Measurements from ENCODE around the gene CSRP2. TPM values are rescaled to one million over a fixed set of nuclear protein-coding genes. Genes with fewer than 3 reads are reported as not detected.

CSRP2 gene
- total RNA-seq, 4 donors from 2014 or later: 14.8 to 95.6 (median 24.7) TPM

DNA sequence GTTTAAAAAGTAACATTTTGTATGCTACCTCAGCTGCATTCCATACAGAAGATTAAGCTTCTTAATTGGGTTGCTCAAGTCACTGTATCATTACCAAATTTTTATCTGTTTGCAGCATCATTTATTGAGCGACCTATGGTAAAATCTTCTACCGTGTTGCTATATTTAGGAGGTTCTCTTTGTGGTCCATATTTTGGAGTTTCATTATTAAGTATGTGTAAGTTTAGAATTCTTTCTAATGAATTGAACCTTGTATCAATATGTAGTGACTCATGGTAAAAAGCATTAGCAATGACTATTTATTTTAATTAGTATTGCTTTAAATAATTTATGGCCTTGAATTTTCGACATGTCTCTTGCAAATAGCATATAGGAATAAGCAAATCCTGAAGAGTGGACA lies 42.2 kb downstream of the CSRP2 start:
- TF ChIP-seq, protein P1, sequence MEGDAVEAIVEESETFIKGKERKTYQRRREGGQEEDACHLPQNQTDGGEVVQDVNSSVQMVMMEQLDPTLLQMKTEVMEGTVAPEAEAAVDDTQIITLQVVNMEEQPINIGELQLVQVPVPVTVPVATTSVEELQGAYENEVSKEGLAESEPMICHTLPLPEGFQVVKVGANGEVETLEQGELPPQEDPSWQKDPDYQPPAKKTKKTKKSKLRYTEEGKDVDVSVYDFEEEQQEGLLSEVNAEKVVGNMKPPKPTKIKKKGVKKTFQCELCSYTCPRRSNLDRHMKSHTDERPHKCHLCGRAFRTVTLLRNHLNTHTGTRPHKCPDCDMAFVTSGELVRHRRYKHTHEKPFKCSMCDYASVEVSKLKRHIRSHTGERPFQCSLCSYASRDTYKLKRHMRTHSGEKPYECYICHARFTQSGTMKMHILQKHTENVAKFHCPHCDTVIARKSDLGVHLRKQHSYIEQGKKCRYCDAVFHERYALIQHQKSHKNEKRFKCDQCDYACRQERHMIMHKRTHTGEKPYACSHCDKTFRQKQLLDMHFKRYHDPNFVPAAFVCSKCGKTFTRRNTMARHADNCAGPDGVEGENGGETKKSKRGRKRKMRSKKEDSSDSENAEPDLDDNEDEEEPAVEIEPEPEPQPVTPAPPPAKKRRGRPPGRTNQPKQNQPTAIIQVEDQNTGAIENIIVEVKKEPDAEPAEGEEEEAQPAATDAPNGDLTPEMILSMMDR (IDR thresholded peaks at IDR 0.05; ENCODE audit: low read depth): no peak

DNA sequence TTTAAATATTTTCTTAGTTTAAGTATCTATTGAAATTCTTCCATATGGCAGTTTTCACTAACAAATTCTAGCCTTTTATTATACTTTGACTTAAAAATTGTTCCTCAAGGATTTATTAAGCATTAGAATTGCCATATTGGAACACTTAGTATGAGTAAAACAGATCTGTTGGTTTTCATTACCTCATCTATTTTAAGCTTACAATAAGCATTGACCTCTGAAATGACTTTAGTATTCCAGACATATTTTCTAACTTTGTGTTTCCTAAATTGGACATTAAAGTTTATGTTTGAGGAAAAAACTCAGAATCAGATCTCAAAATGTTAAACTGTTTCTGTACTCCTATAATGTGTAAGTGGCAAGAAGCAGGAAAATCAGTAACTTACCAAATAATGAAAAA lies 48.4 kb downstream of the CSRP2 start:
- TF ChIP-seq, protein P1 (IDR thresholded peaks at IDR 0.05; ENCODE audit: low read depth): no peak

DNA sequence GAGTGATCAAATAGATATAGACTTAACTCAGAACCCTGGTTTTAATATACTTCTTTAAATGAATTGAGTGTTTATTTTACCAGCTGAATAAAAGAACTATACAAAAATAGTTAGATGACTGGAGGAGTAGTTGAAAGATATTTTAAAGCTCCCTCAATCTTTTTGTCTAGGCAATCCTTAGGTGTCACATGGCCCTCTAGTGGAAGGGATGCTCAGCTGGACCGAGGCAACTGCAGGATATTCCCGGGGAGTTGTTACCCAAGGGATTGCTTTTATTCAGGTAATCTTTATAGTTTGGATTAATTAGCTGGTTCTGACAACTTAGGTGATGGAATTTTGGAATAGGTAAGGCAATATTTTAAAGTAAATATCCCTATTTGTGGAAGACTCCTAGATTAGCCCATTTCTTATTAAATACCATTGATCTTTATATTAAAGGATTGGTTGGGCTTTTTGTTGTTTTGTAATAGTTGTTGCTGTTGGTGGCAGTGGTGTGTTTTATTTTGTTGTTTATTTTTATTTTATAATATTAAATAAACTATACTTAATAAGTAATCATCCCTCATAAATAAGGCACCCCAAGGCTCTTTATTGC lies 57.8 kb downstream of the CSRP2 start:
- TF ChIP-seq, protein P1 (IDR thresholded peaks at IDR 0.05; ENCODE audit: low read depth): no peak

DNA sequence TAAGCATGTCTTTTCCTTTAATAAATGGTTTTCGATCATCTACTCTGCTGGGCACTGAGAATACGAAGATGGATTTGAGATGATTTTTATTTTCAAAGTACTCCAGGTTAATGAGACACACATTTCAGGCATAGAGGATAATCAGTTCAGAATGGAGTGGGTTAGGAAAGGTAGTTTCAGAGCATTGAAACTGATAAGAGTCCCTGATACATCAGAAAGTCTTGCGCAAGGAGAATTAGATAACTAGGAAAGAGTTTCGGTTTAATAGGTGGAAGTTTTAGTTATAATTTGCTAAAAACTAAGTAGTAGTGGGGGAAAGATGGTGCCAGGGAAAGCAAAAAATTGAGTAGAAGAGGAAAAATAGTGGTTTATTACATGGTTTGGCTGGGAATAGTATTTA lies 64.8 kb downstream of the CSRP2 start:
- TF ChIP-seq, protein P1 (IDR thresholded peaks at IDR 0.05; ENCODE audit: low read depth): no peak

DNA sequence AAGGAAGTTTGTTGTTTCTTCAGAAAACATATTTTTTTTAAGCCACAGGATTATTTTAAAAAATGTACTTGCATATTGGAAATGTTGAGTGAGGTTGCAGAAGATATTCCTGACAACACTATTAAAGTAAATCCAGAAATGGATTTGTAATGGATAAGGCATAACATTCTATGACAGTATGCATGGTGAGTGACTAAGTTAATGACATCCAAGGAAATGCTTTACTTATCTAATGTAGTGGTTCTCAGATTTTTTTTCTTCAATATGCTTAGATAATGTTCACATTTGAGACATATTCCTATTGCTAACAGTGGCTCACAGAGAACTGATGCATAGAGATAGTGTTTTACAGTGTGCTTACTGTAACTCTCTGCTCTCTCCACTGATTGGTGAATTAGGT lies 65.6 kb downstream of the CSRP2 start:
- TF ChIP-seq, protein P1 (IDR thresholded peaks at IDR 0.05; ENCODE audit: low read depth): no peak

DNA sequence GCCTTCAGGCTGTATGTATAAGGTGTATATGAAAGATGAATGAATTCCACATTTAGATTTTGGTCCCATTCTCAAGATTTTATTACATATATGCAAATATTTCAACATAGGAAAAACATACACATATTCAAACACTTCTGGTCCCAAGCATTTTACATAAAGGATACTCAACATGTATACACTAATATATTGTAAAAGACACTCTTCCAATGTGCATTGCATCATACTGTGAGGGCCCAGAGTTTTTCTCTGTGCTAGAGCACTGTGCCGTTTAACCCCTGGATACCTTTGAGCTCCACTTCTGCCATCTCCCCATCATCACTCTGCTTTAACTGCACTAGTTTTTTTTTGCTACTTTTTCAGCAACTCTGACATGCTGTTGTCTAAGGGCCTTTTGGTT lies 66.8 kb downstream of the CSRP2 start:
- TF ChIP-seq, protein P1 (IDR thresholded peaks at IDR 0.05; ENCODE audit: low read depth): no peak

DNA sequence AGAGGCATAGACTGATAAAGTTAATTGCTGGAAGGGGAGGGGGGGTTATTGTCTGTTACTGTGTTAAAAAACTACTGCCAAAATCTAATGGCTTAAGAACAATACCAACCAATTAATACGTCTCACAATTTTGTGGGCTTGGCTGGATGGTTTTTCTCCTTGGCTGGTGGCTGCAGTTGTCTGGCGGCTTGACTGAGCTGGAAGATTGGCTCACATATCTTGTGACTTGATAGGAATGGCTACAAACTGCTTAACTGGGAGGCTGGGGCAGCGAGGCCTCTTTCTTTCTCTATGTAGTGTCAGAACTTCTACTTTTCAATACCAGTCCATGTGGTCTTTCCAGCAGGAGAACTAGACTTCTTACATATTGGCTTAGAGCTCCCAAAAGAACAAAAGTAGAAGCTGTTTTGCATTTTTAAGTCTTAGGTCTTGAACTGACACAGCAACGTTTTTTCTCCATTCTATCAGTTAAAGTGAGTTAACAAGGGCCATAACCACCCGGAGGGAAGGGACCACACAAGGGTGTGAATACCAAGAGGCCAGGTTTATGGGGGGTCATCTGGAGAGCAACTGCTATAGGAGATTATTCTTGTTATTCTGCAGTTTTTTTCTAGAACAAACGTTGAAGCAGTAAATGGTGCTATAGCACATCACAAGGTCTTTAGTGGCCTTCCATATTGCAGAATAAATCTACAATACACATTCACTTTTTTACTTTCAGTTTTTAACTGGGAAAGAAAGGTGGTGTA lies 68.0 kb downstream of the CSRP2 start:
- TF ChIP-seq, protein P1 (IDR thresholded peaks at IDR 0.05; ENCODE audit: low read depth): no peak

Other genes with a start within 250 kb of the CSRP2 start
- gene ZDHHC17, start 114.9 kb downstream of the CSRP2 start, total RNA-seq: 10 to 100 TPM; 38.6 to 60.7 (median 56.3) TPM
- gene E2F7, start 186.6 kb upstream of the CSRP2 start, total RNA-seq: under 1 TPM in 1 of 4 donors, not detected in 3; 0.51 TPM

Measured in subcutaneous adipose tissue (tissue), 4 donors.